Stimulated activated CD4-positive, alpha-beta T cell treated with anti-CD3 and anti-CD28 coated beads, TNF-alpha, amount 100 ng/mL, for 4 hours (primary cell): ENCODE measurements around the gene PCNX4.

Experiments
- DNase-seq, 3 experiments: peaks; one replicate each; pipeline ENCODE4 v3.0.0-alpha.2; 2020; ENCODE audit warnings: low read depth in 3 of 3

The PCNX4 gene

GRCh38 chr14:60174352-60175254 lies 82.9 kb downstream of the PCNX4 start:
- DNase-seq: no peak

GRCh38 chr14:60175255-60175902 lies 83.7 kb downstream of the PCNX4 start:
- no peak for DNase-seq

GRCh38 chr14:60178164-60178563 lies 86.4 kb downstream of the PCNX4 start:
- no peak for DNase-seq

DNA sequence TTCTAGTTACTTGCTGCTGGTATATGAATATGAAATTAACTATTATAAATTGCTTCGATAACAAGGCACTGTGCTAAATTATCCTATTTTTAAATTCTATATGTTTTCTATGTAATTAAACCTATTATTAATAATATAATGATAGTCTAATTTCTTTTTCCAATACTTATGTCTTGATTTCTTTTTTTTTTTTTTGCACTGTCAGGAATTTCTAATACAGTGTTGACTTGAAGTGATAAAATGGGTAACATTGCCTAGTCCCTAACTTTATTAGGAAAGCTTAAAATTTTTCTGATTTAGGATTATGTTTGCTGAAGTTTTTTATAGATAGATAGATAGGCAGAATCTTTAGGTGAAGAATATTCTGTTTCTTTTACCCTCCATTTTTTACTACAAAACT lies 87.1 kb downstream of the PCNX4 start:
- DNase-seq: no peak

DNA sequence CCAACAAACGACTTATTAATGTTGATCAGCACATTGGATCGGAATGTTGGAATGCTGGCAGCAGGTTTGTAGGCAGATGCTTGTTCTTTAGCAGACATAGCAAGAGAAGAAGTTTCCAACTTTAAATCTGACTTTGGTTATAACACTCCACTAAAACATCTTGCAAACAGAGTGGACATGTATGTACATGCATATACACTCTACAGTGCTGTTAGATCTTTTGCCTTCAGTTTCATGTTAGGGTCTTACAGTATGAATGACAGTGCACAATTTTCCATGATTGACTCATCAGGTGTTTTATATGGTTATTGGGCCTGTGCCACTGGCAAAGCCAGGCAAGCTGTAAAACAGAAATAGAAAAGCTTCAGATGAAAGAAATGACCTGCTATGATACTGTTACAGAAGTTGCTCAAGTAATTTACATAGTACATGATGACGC lies 87.7 kb downstream of the PCNX4 start:
- no peak for DNase-seq

DNA sequence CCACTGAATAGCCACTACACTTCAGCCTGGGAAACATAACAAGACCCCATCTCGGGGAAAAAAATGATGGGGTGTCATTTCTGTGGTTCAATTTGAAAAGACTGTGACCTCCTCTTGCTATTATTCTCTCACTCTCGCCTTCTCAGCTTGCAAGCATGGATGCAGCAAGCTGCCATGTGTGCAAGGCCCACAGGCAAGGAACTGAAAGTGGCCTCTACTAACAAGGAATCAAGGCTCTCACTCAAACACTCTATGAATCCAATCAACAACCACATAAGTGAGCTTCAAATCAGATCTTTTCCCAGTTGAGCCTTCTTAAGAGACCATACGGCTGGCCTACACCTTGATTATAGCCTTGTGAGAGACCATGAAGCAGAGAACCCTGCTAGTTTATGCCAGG lies 91.4 kb downstream of the PCNX4 start:
- no peak for DNase-seq

DNA sequence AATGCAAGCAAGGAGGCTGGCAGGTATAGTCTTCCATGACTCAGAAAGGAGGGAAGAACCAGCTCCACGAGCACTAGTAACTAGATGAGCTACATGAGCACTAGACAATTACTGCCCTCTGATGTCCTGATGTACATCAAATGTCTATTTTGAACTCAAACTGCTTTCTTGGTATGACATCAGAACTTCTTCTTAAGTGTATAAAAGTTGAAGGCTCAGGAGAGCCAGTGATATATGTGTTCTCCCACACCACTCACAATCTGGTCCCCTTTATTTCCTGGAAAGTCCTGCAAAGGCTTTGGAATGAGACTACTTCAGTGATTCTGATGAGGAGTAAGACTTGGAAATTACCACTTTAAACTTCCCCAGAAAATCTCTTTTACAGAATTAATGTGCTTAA lies 92.0 kb downstream of the PCNX4 start:
- DNase-seq: no peak

DNA sequence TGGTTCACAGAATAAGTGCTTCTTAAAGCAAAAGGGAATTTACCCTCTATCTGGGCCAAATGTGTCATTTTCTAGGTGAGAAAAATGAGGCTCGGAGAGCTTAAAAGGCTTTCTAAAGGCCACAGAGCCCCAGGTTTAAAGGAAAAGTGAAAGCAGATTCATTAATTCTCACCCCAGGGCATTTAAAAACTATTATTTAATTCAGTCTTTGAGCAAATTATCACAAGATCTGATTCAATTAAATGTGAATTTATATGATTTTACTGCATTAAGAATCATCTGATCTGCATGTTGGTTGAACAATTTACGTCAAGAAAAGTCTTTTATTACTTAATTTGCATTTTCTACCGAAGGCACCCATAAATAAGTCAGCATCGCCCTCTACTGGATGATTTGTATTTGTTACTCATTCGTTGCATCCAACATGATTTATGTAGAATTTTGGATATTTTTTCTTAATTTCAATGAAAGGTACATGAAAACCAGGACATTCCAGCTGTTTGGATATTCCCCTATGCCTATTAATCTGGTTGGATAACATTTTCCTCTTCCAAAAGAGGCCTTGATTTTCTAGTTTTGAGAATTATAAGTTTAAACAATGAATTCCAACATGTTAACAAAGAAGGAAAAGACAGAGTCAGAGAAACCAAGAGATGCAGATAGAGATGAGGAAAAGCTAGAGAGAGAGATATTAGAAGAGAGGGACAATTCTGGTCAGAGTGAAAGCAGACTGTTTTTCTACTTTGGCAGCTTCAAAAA lies 92.6 kb downstream of the PCNX4 start:
- no peak for DNase-seq

- no peak for DNase-seq
These were observed 93.3 kb downstream of the PCNX4 start for GRCh38 chr14:60184905-60185555.

GRCh38 chr14:60188115-60188514 lies 96.4 kb downstream of the PCNX4 start:
- DNase-seq: no peak

DNA sequence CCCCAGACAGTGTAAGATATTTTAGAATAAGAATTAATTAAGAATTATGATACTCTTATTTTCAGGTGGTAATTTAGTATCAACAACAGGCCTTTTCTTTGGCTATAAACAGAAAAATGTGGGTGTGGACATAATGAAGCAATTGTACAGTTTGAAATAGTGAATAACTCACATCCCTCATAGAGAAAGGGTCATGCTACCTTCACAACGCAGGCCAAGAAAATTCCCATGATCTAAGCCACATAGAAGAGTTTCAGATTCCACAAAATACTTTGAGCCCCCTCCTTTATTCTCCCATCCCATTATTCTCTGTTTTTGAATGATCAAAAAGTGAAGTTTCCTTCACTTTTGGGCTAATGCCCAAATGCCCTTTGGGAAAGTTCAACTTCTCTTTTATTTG lies 97.0 kb downstream of the PCNX4 start:
- DNase-seq: no peak

GRCh38 chr14:60189923-60190840 lies 98.5 kb downstream of the PCNX4 start:
- no peak for DNase-seq

GRCh38 chr14:60195179-60195810 lies 103.6 kb downstream of the PCNX4 start:
- no peak for DNase-seq

DNA sequence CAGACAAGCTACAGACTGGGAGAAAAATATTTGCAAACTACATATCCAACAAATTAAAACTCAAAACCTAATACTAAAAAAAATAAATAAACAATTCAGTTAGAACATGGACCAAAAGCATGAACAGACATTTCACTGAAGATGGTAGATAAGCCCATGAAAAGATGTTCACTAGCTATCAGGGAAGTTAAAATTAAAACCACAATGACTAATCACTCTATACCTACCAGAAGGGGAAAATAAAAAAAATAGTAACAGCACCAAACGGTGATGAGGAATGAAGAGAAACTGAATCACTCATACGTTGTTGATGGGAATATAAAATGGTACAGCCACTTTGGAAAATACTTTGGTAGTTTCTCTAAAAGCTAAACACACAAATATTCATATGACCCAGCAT lies 104.6 kb downstream of the PCNX4 start:
- DNase-seq: no peak

DNA sequence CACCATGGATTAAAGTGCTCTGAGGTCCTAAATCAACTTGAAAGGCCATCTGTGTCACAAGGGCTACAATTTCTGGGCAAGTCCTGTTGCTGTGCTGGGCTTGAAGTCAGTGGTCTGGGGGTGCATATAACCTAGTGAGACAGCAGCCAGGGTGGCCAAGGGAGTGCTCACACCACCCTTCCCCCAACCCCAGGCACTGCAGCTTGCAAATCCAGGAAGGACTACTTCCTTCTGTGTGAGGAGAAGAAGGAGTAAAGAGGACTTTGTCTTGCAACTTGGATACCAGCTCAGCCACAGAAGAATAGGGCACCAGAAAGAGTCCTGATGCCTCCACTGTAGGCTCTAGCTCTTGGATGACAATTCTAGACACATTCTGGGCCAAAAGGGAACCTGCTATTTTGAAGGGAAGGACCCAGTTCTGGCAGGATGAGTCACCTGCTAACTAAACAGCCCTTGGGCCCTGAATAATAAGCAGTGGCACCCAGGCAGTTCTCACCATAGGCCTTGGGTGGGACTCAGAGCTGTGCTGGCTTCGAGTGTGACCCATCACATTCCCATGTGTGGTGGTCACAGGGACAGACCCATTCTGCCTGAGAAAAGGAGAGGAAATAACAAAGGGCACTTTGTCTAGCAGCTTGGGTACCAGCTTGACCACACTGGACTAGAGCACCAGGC lies 106.0 kb downstream of the PCNX4 start:
- DNase-seq: no peak

DNA sequence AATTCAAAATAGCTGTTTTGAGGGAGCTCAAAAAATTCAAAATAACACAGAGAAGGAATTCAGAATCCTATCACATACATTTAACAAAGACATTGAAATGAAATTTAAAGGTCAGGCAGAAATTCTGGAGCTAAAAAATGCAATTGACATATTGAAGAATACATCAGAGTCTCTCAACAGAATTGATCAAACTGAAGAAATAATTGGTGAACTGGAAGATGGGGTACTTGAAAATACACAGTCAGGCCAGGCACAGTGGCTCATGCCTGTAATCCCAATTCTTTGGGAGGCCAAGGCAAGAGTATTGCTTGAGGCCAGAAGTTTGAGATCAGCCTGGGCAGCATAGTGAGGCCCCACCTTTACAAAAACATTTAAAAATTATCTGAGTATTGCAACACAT lies 107.6 kb downstream of the PCNX4 start:
- DNase-seq: no peak

GRCh38 chr14:60204104-60204842 lies 112.5 kb downstream of the PCNX4 start:
- no peak for DNase-seq

- DNase-seq: no peak
These were observed 113.4 kb downstream of the PCNX4 start for GRCh38 chr14:60204843-60205774.
